ENCODE results near the gene RGS2.

The RGS2 gene, protein sequence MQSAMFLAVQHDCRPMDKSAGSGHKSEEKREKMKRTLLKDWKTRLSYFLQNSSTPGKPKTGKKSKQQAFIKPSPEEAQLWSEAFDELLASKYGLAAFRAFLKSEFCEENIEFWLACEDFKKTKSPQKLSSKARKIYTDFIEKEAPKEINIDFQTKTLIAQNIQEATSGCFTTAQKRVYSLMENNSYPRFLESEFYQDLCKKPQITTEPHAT

DNA sequence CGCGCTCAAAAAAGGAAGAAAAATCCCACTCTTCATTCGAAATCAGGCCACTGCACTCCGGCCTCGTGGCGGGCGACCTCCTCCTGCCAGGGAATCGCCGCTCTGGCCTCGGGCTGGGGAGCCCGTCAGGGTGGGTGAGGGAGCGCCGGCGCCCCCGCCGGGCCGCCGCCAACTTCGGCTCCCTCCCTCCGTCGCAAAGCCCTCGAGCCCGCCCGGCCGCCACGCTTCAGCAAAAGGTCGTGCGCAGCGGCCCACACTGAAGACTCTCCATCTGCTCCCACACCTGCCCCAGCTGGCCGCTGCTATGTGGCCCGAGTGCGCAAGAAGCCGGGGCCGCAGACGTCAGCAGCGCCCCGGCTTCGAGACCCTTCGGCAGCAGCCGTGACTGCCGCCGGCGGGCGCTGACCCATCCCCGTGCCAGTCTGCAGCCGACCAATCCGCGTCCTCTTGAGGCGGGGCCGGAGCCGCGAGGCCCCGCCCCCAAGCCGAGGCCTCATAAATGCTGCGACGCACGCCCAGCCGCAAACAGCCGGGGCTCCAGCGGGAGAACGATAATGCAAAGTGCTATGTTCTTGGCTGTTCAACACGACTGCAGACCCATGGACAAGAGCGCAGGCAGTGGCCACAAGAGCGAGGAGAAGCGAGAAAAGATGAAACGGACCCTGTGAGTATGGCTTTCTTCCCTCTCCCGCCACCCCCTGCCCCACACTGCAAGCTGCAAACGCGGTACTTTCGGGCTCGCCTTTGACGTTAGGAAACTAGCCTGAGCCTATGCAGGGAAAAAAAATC, at the start of gene RGS2:
RGS2 (plus strand) TSS at position 522 of the 789 bp plus-strand sequence; CDS start at position 555, 33 bp downstream.
- DNase-seq = peak; percentile 98

DNA sequence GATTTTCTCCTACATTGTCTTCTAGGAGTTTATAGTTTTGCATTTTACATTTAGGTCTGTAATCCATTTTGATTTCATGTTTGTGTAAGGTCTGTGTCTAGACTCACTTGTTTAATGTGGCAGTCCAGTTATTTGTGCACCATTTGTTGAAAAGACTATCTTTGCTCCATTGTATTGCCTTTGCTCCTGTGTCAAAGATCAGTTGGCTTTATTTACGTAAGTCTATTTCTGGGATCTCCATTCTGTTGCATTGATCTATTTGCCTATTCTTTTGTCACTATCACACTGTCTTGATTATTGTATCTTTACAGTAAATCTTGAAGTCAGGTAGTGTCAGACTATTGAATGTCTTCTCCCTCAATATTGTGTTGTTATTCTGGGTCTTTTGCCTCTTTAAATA, 49.7 kb upstream of the RGS2 start:
- no peak for DNase-seq

DNA sequence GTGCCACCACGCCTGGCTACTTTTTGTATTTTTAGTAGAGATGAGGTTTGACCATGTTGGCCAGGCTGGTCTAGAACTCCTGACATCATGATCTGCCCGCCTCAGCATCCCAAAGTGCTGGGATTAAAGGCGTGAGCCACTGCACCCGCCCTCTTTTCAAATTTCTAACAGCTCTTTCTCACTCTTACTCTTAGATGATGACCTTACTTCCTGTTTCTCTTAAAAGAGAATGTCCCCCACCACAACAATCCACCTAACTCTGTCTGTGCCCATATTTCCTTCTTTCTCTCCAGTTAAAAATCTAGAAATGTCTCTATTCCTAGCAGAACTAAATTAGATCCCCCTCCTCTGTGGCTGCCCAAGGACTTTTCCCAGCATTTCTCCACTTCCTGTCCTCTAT, 46.6 kb upstream of the RGS2 start:
- no peak for DNase-seq

DNA sequence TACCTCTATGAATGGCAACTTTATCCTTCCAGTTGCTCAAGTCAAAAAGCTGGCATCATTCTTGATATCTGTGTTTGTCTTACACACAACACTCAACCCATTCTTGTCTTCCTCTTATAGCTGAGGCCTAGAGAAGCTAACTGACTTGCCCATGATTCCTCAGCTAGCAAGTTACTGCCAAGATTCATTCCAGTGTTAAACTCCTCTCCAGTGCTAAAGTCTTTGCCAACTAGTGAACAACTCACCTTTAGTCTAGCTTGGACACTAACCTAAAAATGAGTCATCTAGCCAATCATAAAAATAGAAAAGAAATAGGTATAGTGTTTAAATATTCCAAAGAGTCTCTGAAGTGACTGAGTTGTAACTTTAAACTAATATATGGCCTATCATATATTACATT, 45.6 kb upstream of the RGS2 start:
- no peak for DNase-seq

DNA sequence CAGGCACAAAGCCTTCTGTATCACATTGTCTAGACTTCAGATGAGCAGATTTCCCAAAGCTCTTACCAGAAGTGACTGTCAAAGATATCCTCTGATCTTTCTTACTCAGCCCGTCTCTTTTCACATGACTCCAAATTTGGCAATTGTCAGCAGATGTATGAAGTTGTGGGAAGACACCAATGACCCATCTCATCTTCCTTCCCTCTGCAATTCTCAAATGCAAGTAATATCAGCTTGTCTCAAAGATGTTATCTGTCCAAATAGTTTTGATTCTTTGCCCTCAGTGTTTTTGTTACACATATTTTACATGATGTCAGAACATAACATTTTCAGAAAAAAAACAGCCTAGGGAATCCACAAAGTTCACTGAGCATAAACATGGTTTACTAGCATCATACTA, 45.1 kb upstream of the RGS2 start:
- no peak for DNase-seq

DNA sequence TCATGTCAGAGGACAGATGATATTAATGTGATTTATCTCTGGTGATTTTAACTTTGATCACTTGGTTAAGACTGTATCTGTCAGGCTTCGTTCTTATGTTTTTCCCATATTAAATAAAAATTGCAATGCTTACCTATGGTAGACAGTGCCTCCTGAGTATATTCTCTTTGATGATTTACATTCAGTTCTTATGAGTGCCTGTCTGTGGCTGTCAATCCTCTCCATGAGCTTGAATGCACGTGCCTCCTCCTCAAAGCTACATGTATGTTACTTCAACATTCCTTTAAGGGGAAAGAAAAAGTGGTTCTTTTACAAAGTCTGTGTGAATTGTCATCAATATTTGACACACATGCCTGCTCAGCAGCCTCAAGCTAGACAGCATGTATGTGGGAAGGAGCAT, 44.2 kb upstream of the RGS2 start:
- DNase-seq = no peak

DNA sequence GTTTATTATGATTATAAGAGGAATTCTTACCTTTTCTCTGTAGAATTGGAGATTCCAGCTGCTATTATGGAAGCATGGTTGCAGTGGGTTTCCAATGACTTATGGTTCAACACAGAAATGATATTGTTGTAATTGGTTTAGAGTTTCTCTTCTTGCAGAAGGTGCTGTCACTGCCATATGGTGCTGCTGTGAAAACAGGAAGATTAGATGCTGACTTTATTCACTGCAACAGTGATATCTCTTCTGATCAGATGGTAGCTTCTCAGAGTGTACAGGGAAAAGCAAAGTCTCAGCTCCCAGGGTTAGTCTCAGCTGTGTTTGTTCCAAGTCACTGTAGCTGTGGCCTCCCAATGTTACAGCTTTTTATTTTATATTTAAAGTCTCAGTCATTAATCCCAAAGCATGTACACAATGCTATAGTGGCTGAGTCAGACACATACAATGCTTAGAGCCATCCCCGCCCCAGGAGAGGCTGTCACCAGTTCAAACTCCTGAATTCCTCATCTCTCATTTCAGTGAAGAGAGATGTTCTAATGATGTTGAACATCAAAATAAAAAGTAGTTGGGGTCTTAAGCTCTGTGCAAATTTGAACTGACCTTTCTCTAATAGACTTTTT, 42.7 kb upstream of the RGS2 start:
- peak; percentile 88 for DNase-seq

DNA sequence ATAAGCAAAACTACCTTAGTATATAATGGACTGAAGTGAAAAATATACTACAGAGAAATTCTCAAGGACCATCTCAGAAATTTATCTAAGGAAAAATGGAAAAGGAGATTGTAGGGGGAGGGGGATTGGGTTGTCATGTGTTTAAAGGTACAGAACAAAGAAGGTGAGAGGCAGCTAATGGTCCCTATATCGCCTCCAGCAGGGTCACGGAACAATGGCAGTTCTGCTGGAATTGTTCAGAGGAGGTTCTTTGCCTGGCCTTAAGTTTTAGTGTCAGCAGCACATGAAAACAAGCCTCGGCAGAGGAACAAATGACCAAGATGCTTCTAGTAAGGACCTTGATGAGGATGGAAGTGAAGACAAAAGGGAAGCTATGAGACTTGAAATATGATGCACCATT, 42.0 kb upstream of the RGS2 start:
- DNase-seq = peak; percentile 68

DNA sequence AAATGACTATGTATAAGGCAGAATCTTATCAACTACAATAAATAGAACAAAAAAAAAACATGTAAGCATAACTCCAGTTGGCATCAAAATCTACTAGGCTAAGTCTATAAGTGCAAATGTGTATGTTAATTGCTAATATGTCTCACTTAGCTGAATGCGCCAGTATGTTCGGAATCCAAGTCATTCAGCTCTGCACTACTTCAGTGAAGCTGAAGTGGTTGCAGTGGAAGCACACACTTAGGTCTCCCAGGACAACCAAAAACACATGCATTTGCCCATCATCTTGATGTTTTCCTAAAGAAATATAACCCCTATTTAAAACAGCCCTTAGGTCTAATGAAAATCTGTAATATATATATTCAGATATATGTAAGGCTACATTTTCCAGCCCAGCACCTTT, 41.0 kb upstream of the RGS2 start:
- no peak for DNase-seq

DNA sequence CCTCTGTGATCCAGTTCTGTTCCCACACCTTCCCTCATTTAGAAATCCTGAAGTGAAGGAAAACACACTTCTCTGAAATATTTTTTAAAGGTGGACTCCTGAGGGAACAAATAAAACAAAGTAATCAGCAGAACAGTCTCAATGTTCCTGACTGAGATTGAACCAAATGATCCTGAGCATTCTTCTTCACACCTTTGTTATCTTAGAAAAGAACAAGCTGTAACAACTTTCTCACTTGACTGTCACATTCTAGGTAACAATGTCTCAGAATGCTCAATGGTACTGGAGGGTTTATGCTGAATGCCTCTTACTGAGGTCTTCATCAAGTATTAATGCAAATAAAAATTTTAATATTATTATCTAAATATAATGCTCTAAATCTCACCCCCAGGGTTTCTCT, 40.4 kb upstream of the RGS2 start:
- no peak for DNase-seq

DNA sequence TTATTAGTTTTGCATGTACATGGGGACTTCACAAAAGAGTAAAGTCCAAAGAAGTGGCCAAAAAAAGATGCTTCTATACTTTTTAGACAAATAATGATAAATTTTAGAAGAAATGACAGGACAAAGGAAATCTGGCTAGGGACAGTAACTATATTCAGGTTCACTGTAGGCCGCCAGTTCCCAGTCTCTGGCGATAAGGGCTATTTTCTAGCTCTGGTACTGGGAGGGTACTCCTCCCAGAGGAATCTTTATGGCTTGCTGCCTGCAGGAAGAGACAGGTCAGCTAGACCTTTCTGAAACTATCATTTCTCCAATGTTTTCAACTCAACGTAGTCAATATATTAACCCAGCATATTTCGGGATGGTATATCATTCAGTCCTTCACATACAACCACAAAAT, 37.5 kb upstream of the RGS2 start:
- DNase-seq = no peak

DNA sequence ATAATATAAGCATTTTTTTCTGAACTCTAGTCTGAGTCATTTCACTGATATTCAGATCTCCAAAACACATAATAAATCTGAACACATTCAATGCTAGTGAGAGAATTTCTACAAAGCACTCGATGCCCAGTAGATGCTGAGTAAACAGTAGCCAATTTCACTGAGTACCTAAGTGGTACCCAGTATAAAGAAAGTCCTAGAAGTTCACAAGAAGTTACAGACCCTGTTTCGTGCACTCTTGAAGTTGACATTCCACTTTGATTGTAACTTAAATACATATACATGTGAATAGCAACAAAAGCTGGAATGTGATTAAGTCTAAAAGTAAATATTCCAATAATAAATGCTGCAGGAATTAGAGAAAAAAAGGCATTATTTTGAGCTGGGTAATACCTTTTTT, 33.2 kb upstream of the RGS2 start:
- no peak for DNase-seq

DNA sequence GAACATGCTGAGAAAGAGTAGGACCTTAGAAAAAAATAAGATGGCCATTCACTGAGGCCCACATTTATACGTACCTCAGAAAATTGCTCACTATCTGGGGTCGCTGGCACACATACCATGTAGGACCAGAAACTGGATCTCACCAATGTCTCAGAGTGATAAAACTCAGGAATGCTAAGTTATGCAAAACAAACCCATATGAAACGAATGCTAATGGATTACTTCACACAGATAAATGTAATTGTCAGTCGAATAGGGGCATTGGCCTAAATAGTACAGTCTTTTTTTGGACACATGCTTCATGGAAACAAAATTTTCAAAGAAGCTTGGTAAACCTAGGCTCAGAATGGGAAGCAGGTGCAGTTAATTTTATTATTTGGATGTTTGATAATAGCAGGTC, 32.6 kb upstream of the RGS2 start:
- no peak for DNase-seq

DNA sequence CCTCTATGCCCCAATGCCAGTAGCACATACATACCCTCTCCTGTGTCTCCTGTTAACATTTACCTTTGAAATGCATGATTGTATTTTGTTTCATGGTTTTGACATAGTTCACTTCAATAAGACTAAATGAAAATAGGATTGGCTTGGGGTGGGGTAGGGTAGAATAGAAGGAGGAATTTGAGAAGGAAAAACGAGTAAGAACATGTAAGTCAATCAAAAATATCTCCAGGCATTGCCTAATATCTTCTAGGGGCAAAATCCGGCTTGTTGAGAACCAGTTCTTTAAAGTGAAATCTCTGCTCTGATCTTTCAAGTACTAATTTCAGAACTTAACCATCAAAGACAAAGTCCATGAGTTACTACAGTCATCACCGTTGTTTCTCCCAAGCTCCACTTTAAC, 31.8 kb upstream of the RGS2 start:
- DNase-seq = no peak

DNA sequence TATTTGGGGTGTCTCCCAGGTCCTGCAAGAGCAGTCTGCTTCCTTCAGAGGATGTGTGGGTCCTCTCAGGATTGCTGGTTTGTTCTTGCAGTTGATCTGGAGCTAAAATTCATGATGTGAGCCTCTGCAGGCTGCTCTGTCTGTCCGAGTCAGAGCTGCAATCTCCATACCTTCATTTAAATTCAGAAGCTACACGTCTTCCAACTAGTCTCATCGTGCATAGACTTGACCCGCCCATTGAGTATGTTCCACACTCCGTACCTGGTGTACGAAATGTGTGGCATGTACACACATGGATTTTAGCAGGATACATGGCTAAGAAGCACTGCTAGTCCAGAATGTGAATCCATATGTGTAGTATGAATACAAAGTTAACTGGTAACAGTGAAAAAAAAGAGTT, 25.0 kb upstream of the RGS2 start:
- no peak for DNase-seq

DNA sequence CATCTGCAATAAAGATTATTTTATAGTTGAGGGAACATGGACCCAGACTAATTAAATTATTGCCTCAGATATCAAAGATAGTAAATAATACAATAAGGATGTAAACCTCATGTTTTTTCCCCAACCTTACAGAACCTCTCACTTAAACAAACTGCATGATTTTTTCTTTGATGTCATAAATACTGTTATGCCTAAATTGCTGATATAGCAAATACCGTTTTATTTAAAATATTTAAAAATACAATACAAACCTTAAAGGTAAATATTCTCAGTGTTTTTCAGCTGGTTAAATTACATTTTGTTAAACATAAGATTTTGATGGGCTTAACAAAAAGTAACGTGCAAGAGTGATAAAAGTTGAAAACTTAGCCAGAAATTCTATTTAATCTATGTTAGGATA, 24.4 kb upstream of the RGS2 start:
- no peak for DNase-seq

DNA sequence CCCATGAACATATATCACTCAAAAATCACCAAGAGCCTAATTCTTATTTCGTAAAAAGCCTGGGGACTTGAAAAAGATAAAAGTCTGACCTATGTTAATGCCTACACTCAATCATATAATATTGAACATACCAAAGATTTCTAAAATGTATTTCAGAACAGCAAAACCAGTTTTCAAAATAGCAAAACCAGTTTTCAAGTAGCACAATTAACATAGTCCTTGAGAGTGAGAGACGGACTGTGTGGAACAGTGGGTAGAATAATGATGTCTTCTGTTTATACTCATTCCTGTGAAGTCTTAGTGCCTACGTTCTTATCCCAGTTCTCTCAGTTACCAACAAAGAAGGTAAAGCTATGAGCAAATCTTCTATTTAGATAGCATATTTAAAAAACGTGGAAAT, 22.3 kb upstream of the RGS2 start:
- no peak for DNase-seq

DNA sequence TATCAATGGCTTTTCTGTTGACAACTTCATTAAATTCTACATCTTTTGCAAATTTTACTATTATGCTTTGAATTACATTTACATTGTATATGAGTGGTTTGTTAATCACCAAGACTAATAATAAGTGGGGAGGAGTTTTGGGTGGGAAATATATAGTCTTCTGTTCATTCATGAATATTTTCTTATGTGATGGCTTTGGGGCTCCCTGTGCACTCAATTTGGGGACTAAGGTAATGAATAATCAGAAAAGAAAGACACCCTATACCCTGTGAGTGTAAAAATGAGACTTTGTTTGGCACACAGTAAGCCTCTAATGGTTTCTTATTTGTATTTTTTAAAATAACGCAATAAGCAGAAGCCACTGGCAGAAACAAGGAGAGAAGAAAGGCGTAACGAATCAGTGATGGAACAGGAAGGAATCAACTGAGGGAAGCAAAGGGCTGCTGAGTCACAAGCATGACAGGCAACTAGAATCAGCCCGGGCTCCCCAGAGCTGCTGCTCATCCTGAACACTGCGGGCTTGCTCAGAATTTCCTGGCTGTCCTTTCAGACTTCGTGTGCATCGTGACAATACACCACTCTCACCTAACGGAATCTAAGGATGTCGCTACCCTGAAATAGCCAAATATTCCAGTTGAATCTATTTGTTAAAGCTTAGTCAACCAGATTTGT, 20.8 kb upstream of the RGS2 start:
- DNase-seq = peak; percentile 17

DNA sequence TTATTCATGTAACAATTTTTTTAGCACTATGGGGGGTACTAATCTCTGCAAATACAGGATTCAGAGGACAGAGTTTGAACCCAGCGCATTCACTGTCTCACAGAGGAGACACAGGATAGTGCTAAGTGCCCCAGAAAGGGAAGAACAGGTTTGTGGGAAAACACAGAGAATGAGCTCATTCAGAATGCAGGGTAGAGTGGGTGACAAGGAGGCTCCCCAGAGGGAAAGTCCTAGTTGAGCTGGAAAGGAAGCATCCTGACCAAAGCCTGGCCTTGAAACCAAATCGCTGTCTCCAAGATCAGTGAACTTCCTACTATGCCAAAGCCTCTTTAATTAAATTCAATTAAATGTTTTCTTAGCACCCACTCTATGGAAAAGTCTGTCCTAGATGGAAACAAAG, 19.0 kb upstream of the RGS2 start:
- DNase-seq = no peak

DNA sequence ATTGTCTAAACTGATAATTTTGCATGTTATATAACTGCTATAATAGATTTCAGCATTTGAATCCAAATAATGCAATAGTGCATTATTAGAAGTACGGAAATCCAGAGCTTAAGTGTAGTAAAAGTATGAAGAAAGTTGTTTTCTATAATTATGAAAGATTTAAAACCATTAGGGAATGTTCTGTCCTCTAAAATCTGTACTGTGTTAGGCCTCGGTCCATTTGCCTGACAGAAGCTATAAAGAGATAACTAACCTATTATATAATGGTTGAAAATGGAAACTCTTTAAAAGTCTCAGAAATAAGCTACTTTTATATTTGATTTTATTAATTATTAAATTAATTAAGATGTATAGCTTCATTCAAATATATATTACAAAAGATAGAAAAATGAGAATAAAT, 16.2 kb upstream of the RGS2 start:
- no peak for DNase-seq

DNA sequence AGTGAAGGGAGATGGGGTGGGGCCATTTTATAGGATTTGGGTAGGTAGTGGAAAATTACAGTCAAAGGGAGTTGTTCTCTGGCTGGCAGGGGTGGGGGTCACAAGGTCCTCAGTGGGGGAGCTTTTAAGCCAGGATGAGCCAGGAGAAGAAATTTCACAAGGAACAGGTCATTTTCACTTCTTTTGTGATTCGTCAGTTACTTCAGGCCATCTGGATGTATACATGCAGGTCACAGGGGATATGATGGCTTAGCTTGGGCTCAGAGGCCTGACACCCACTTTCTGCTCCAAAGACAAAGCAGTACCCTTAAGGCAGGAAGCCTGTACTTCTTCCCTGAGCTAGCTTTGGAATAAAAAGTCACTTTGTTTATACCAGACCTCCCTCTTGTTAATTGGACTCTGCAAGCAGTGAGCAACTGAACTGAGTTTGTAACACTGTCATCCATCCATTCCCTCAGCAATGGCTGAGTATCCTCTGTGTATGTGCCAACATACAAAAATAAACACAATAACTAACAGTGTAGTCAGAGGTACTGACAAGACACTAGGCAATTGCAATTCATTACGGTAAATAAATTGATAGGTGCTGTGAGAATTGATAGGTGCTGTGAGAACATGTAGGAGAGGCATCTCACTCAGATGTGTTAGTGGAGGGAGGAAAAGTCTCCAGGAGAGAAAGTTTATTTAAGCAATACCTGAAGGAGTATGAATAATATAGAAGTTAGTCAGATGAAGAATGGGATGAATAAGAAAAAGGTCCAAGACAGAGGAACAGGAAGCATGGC, 14.7 kb upstream of the RGS2 start:
- DNase-seq = no peak

DNA sequence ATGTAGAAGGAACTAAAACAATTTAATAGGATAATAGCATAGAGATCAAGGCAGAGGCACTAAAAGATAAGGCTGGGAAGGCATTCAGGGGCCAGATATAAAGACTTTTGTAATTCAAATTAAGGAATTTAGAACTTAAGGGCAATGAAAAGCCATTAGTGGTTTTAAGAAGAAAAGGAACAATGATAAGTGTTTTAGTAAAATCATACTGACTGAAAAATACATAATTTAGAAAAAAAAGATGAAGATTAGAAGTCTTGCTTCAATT, 14.1 kb upstream of the RGS2 start:
- no peak for DNase-seq

DNA sequence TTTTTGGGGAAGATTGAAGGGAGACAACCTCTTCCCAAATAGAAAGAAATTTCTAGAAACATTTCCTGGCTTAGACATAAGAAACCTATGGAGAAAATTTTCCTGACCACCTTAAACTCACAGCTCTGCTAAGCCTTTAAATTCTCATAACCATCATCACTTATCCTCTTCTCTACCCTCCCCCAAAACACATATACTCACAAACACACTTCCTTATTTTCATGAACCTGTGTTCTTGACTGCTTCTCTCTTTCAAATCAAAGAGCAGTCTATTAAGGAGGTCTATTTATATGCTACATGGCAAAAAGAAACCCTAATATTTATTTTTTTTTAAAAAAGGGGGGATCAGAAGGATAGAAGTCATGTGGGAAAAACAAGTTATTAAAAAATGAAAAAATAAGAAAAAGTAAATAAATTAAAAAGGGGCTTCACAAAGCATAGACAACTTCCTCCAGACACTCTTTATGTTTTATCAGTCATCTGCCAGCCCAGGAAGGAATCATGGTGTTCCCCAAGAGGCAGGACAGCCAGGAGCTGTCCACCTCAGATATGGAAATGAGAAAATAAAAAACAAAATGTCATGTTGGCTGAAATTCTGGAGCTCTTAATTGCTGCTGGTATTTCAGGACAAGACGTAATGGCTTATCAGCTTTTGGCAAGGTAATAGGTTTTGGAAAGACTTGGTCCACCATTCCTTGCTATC, 12.8 kb upstream of the RGS2 start:
- DNase-seq = no peak
